Measurements from ENCODE around the gene BTNL8. TPM values are rescaled to one million over a fixed set of nuclear protein-coding genes. Genes with fewer than 3 reads are reported as not detected.
"Not testable (repeated sequence)": the region's sequence is repeated elsewhere in the genome, so short reads cannot be mapped to it uniquely, and the experiment has no call there.

The BTNL8 gene
- total RNA-seq, 1 donor from 2014 or later: not detected

- Mint-ChIP-seq H3K36me3 (ENCODE audit: unreplicated experiment) (no peaks in the 10 kb centered on the region), H3K27me3 (ENCODE audit: unreplicated experiment) (peaks cover 17% of the 10 kb centered on the region), H3K27ac (ENCODE audit: unreplicated experiment) (no peak overlapping the region), H3K4me3 (ENCODE audit: unreplicated experiment) (no peak overlapping the region), H3K9me3 (ENCODE audit: unreplicated experiment) (no peaks in the 10 kb centered on the region), H3K4me1 (ENCODE audit: unreplicated experiment) (no peaks in the 10 kb centered on the region)
- no peak for TF ChIP-seq CTCF (IDR thresholded peaks at IDR 0.05)
- DNase-seq (ENCODE audit: extremely low spot score, unreplicated experiment): no peak
Observed at GRCh38 chr5:180874804-180875582, 24.0 kb upstream of the BTNL8 start.

GRCh38 chr5:180875860-180876426, 23.0 kb upstream of the BTNL8 start:
- Mint-ChIP-seq H3K4me3 (ENCODE audit: unreplicated experiment) (no peak overlapping the region), H3K36me3 (ENCODE audit: unreplicated experiment) (no peaks in the 10 kb centered on the region), H3K4me1 (ENCODE audit: unreplicated experiment) (no peaks in the 10 kb centered on the region), H3K9me3 (ENCODE audit: unreplicated experiment) (no peaks in the 10 kb centered on the region), H3K27me3 (ENCODE audit: unreplicated experiment) (peaks cover 19% of the 10 kb centered on the region), H3K27ac (ENCODE audit: unreplicated experiment) (no peak overlapping the region)
- TF ChIP-seq CTCF (IDR thresholded peaks at IDR 0.05): no peak
- DNase-seq (ENCODE audit: extremely low spot score, unreplicated experiment): no peak

GRCh38 chr5:180885845-180886529, 13.0 kb upstream of the BTNL8 start:
- H3K36me3 Mint-ChIP-seq (ENCODE audit: unreplicated experiment); H3K4me3 Mint-ChIP-seq (ENCODE audit: unreplicated experiment); H3K27ac Mint-ChIP-seq (ENCODE audit: unreplicated experiment); H3K9me3 Mint-ChIP-seq (ENCODE audit: unreplicated experiment); H3K4me1 Mint-ChIP-seq (ENCODE audit: unreplicated experiment); DNase-seq (ENCODE audit: extremely low spot score, unreplicated experiment): not testable (repeated sequence)
- peaks cover 38% of the 10 kb centered on the region for H3K27me3 Mint-ChIP-seq (ENCODE audit: unreplicated experiment)

- no peaks in the 10 kb centered on the region for H3K4me1 Mint-ChIP-seq (ENCODE audit: unreplicated experiment)
- H3K9me3 Mint-ChIP-seq (ENCODE audit: unreplicated experiment): no peaks in the 10 kb centered on the region
- no peak overlapping the region for H3K4me3 Mint-ChIP-seq (ENCODE audit: unreplicated experiment)
- no peak for TF ChIP-seq CTCF (IDR thresholded peaks at IDR 0.05)
- no peak for DNase-seq (ENCODE audit: extremely low spot score, unreplicated experiment)
- H3K27me3 Mint-ChIP-seq (ENCODE audit: unreplicated experiment): peaks cover 40% of the 10 kb centered on the region
- H3K27ac Mint-ChIP-seq (ENCODE audit: unreplicated experiment): no peak overlapping the region
- H3K36me3 Mint-ChIP-seq (ENCODE audit: unreplicated experiment): no peaks in the 10 kb centered on the region
Observed at GRCh38 chr5:180889381-180889780, 9.6 kb upstream of the BTNL8 start.

GRCh38 chr5:180895330-180895729, 3.6 kb upstream of the BTNL8 start:
- not testable (repeated sequence) for H3K4me1 Mint-ChIP-seq (ENCODE audit: unreplicated experiment); DNase-seq (ENCODE audit: extremely low spot score, unreplicated experiment); H3K36me3 Mint-ChIP-seq (ENCODE audit: unreplicated experiment); H3K4me3 Mint-ChIP-seq (ENCODE audit: unreplicated experiment); H3K9me3 Mint-ChIP-seq (ENCODE audit: unreplicated experiment); H3K27ac Mint-ChIP-seq (ENCODE audit: unreplicated experiment)
- peaks cover 23% of the 10 kb centered on the region for H3K27me3 Mint-ChIP-seq (ENCODE audit: unreplicated experiment)

GRCh38 chr5:180900178-180900577, 1.2 kb downstream of the BTNL8 start:
- TF ChIP-seq CTCF (IDR thresholded peaks at IDR 0.05): no peak
- DNase-seq (ENCODE audit: extremely low spot score, unreplicated experiment): no peak
- H3K4me1 Mint-ChIP-seq (ENCODE audit: unreplicated experiment): no peaks in the 10 kb centered on the region
- no peak overlapping the region for H3K4me3 Mint-ChIP-seq (ENCODE audit: unreplicated experiment)
- no peaks in the 10 kb centered on the region for H3K9me3 Mint-ChIP-seq (ENCODE audit: unreplicated experiment)
- no peak overlapping the region for H3K27ac Mint-ChIP-seq (ENCODE audit: unreplicated experiment)
- no peaks in the 10 kb centered on the region for H3K27me3 Mint-ChIP-seq (ENCODE audit: unreplicated experiment)
- no peaks in the 10 kb centered on the region for H3K36me3 Mint-ChIP-seq (ENCODE audit: unreplicated experiment)
